Lower lobe of right lung (tissue), 2 donors: ENCODE data around the gene CHTOP. TPM values are rescaled to one million over a fixed set of nuclear protein-coding genes. Genes with fewer than 3 reads are reported as not detected.

ENCODE experiments used
- ATAC-seq, 2 donors: fragments of 200-7000 bp; cut with Tn5 transposase; one replicate each; pipeline ENCODE4 v1.9.1; 2020 to 2022; ENCODE audit warnings: mild to moderate bottlenecking in 2 of 2, moderate library complexity in 2 of 2
- DNase-seq: peaks from one replicate; pipeline ENCODE4 v3.0.0-alpha.2; 2020
- H3K27ac ChIP-seq: fragments of 200-600 bp; one replicate; pipeline ENCODE4 v1.8.0; 2022
- H3K27me3 ChIP-seq: fragments of 200-600 bp; one replicate; pipeline ENCODE4 v1.8.0; 2022; ENCODE audit warnings: low read depth
- H3K36me3 ChIP-seq: fragments of 200-600 bp; one replicate; pipeline ENCODE4 v1.8.0; 2022; ENCODE audit warnings: mild to moderate bottlenecking
- H3K4me1 ChIP-seq: fragments of 200-600 bp; one replicate; pipeline ENCODE4 v1.8.0; 2022
- H3K4me3 ChIP-seq: fragments of 200-600 bp; one replicate; pipeline ENCODE4 v1.8.0; 2022; ENCODE audit warnings: mild to moderate bottlenecking
- H3K9me3 ChIP-seq: fragments of 200-600 bp; one replicate; pipeline ENCODE4 v1.8.0; 2022
- intact Hi-C: fragments of 100-400 bp; cut with DNase I; formaldehyde crosslinking; loops from one replicate; pipeline ENCODE4 v1.11.0; 2022
- total RNA-seq: library from RNA; stranded (reverse); fragmentation: NEBNext Ultra II Directional; extraction: Animal tissue kit (Norgen Biotek cat#: 25700); gene quantifications from one replicate; pipeline ENCODE4 v1.2.1, GENCODE V29; 2021
- TF ChIP-seq, protein P1 (sequence below): fragments of 200-600 bp; IDR thresholded peaks from one replicate; pipeline ENCODE4 v1.8.0; 2022; ENCODE audit warnings: antibody characterized with exemption, mild to moderate bottlenecking
- donor health status: DM: no; HTN: yes; CAD: no; lungs with severe emphysema.

Gene CHTOP
- total RNA-seq, 1 donor from 2014 or later: 72.2 TPM

DNA sequence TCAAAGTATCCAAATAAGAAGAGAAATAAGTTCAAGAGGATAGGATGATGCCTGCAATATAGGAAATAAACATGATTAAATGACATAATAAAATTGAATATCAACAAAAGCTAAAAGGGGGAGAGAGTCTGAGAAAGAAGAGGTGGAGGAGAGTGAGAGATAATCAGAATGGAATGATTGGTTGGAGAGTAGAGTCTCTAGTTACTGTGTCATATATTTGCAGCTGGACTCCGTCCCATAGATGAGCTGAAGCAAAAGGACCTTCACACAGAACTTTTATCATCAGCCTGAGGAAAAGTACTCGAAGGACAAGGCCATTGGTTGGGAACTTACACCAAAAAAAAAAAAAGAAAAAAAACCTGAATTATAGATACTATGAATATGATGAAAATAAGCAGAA is 45.4 kb upstream of the CHTOP start:
- Histone ChIP-seq H3K4me3 (no peak overlapping the region), H3K9me3 (no peaks in the 10 kb centered on the region), H3K27ac (no peak overlapping the region), H3K27me3 (no peaks in the 10 kb centered on the region), H3K36me3 (no peaks in the 10 kb centered on the region), H3K4me1 (no peaks in the 10 kb centered on the region)
- ATAC-seq (no peak), DNase-seq (no peak)
- intact Hi-C loops: no loop called here
- TF ChIP-seq, protein P1, sequence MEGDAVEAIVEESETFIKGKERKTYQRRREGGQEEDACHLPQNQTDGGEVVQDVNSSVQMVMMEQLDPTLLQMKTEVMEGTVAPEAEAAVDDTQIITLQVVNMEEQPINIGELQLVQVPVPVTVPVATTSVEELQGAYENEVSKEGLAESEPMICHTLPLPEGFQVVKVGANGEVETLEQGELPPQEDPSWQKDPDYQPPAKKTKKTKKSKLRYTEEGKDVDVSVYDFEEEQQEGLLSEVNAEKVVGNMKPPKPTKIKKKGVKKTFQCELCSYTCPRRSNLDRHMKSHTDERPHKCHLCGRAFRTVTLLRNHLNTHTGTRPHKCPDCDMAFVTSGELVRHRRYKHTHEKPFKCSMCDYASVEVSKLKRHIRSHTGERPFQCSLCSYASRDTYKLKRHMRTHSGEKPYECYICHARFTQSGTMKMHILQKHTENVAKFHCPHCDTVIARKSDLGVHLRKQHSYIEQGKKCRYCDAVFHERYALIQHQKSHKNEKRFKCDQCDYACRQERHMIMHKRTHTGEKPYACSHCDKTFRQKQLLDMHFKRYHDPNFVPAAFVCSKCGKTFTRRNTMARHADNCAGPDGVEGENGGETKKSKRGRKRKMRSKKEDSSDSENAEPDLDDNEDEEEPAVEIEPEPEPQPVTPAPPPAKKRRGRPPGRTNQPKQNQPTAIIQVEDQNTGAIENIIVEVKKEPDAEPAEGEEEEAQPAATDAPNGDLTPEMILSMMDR: no peak

DNA sequence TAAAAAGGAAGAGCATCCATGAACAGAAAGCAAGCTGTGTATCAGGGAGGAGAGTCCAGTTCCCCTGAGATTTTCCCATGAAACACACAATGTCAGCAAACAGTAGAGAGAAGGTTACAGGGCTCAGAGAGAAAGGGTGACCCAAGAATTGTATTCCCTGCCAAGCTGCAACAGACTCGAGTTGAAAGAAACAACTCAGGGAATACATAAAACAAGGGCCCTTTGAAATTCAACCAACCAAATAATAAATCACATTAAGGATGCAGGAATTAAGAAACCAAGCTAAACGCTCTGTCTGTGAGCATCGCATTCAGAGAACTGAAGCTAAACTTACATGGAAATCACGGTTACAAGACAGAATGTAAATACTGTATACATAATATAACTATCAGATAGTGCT is 41.1 kb upstream of the CHTOP start:
- no peak overlapping the region for H3K4me3 ChIP-seq
- intact Hi-C loops: no loop called here
- no peak for ATAC-seq

DNA sequence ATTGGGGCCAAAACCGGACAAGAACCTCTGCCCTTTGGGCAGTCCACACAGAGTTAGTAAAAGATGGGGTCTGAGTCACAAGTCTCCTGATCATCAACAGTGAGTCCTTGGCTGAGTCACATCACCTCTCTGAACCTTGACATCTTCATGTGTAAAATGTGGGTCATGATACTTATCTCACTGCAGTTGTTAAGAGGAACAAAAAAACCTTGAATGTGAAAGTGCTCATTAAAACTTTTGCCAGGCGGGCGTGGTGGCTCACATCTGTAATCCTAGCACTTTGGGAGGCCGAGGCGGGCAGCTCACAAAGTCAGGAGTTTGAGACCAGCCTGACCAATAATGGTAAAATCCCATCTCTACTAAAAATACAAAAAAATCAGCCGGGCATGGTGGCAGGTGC is 36.7 kb upstream of the CHTOP start:
- no peaks in the 10 kb centered on the region for H3K9me3 ChIP-seq
- peaks cover 7% of the 10 kb centered on the region for H3K4me1 ChIP-seq
- H3K36me3 ChIP-seq: no peaks in the 10 kb centered on the region
- H3K4me3 ChIP-seq: no peak overlapping the region
- TF ChIP-seq, protein P1: no peak
- intact Hi-C loops: no loop called here
- no peak overlapping the region for H3K27ac ChIP-seq
- ATAC-seq (no peak), DNase-seq (no peak)
- H3K27me3 ChIP-seq: no peaks in the 10 kb centered on the region

More for the DNA sequence above, 41.1 kb upstream of the CHTOP start:
- Histone ChIP-seq H3K4me1 (no peaks in the 10 kb centered on the region), H3K27ac (no peak overlapping the region), H3K27me3 (no peaks in the 10 kb centered on the region), H3K36me3 (no peaks in the 10 kb centered on the region), H3K9me3 (no peaks in the 10 kb centered on the region)
- TF ChIP-seq, protein P1: no peak
- DNase-seq: no peak

DNA sequence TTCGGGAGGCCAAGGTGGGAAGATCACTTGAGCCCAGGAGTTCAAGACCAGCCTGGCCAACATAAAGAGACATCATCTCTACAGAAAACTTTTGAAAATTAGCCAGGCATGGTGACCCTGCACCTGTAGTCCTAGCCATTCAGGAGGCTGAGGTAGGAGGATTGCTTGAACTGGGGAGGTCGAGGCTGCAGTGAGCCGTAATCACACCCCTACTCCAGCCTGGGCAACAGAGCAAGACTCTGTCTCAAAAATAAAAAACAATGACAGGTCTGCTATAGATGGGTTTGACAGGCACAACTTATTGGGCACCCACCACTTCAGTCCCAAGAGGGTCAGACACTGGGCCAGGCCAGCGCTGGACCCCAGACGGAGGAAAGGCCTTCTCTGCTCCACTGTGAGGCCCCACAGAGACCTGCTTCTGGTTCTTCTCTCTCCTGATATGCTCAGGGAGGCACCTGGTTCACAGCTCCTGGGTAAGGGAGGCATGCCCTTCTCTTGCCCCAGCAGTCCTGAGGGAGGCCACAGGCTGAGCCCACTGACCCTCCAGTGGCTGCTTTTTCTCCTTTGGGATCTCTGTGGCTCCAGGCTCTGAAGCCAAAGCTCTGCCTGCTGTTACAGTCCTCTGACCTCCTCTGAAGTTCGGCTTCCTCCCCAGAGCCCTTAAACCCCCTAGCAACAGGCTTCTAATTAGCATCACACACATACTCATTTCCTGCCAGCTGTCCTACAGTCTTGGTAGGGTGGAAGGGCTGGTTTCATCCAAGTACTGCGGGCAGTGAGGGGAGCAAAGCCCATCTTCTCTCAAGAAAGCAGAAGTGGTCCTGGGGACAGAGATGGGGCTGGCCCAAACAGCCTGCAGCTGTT is 35.3 kb upstream of the CHTOP start:
- peak; percentile 26 to 57 for ATAC-seq
- Histone ChIP-seq H3K4me1 (peaks cover 7% of the 10 kb centered on the region), H3K9me3 (no peaks in the 10 kb centered on the region), H3K4me3 (no peak overlapping the region), H3K36me3 (no peaks in the 10 kb centered on the region), H3K27ac (no peak overlapping the region), H3K27me3 (no peaks in the 10 kb centered on the region)
- TF ChIP-seq, protein P1: no peak
- intact Hi-C loops: no loop called here
- no peak for DNase-seq

DNA sequence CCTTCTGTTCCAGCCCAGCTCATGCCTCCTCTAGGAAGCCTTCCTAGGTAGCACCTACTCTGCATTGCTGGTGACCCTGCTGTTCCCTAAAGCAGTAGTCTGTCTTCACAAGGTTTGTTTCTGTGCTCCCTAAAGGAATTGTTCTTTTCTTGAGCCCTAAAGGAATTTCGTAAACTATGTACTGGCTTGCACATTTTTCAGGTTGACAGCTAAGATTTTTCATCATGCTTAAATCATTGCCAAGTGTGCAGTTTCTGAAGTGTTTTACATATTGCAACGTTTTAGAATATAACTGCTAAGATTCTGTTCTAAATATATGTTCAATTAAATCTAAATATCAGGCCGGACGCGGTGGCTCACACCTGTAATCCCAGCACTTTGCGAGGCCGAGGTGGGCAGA is 34.0 kb upstream of the CHTOP start:
- TF ChIP-seq, protein P1: no peak
- H3K36me3 ChIP-seq: no peaks in the 10 kb centered on the region
- H3K4me3 ChIP-seq: no peak overlapping the region
- H3K27me3 ChIP-seq: no peaks in the 10 kb centered on the region
- ATAC-seq (no peak), DNase-seq (no peak)
- no peaks in the 10 kb centered on the region for H3K9me3 ChIP-seq
- intact Hi-C loops: no loop called here
- H3K27ac ChIP-seq: no peak overlapping the region
- peaks cover 7% of the 10 kb centered on the region for H3K4me1 ChIP-seq
